GM11168 (cell line): ENCODE results near the gene ARHGAP11B.
"Not testable (repeated sequence)": the region's sequence is repeated elsewhere in the genome, so short reads cannot be mapped to it uniquely, and the experiment has no call there.

Experiments
- in situ Hi-C: fragments of 300-500 bp; cut with MboI; formaldehyde crosslinking; loops from one replicate; pipeline ENCODE4 v1.12.0; 2022; ENCODE audit warnings: low sequenced_read_pairs; ENCODE audit not compliant: unreplicated experiment

ARHGAP11B gene

GRCh38 chr15:30625436-30626193 lies at the start of gene ARHGAP11B:
Gene ARHGAP11B, plus strand, starts transcription at chr15:30626128.
- in situ Hi-C loops = loop anchor here (5.0 kb wide), 1 partner anchor 1992 kb away; the partner anchor contains the start of gene ARHGAP11A

GRCh38 chr15:30579394-30579970 lies 46.4 kb upstream of the ARHGAP11B start:
- in situ Hi-C loops = not testable (repeated sequence)

- in situ Hi-C loops = not testable (repeated sequence)
Measured at GRCh38 chr15:30580716-30581115, 45.2 kb upstream of the ARHGAP11B start.

GRCh38 chr15:30598953-30599352 lies 27.0 kb upstream of the ARHGAP11B start:
- in situ Hi-C loops = not testable (repeated sequence)

GRCh38 chr15:30603796-30604195 lies 22.1 kb upstream of the ARHGAP11B start, which contains the start of gene GOLGA8H:
Gene GOLGA8H, plus strand, starts transcription at chr15:30604028. Its CDS starts 98 bp downstream, at chr15:30604126.
- in situ Hi-C loops = not testable (repeated sequence)

GRCh38 chr15:30612271-30612670 lies 13.7 kb upstream of the ARHGAP11B start:
- in situ Hi-C loops = not testable (repeated sequence)

GRCh38 chr15:30621342-30621741 lies 4.6 kb upstream of the ARHGAP11B start:
- in situ Hi-C loops = not testable (repeated sequence)

- in situ Hi-C loops = loop anchor here (5.0 kb wide), 1 partner anchor 1991 kb away; the partner anchor contains the start of gene ARHGAP11A
Measured at GRCh38 chr15:30626194-30626565, 252 bp downstream of the ARHGAP11B start.

- in situ Hi-C loops = loop anchor here (5.0 kb wide), 1 partner anchor 1991 kb away; the partner anchor contains the start of gene ARHGAP11A
Measured at GRCh38 chr15:30626632-30627031, 704 bp downstream of the ARHGAP11B start.

GRCh38 chr15:30650012-30650929 lies 24.3 kb downstream of the ARHGAP11B start:
- in situ Hi-C loops = loop anchor here (10.0 kb wide), 1 partner anchor 525 kb away; no protein-coding TSS in a partner anchor

- in situ Hi-C loops = loop anchor here (5.0 kb wide), 1 partner anchor 96 kb away; no protein-coding TSS in a partner anchor
Measured at GRCh38 chr15:30661154-30661553, 35.2 kb downstream of the ARHGAP11B start.

GRCh38 chr15:30669621-30670020 lies 43.7 kb downstream of the ARHGAP11B start:
- in situ Hi-C loops = not testable (repeated sequence)

GRCh38 chr15:30670056-30670455 lies 44.1 kb downstream of the ARHGAP11B start:
- in situ Hi-C loops = no loop called here

GRCh38 chr15:30671309-30671708 lies 45.4 kb downstream of the ARHGAP11B start:
- in situ Hi-C loops = no loop called here

- in situ Hi-C loops = no loop called here
Measured at GRCh38 chr15:30675126-30675525, 49.2 kb downstream of the ARHGAP11B start.

GRCh38 chr15:30675891-30676290 lies 50.0 kb downstream of the ARHGAP11B start:
- in situ Hi-C loops = not testable (repeated sequence)

GRCh38 chr15:30680997-30681396 lies 55.1 kb downstream of the ARHGAP11B start:
- in situ Hi-C loops = not testable (repeated sequence)

- in situ Hi-C loops = loop anchor here (5.0 kb wide), 1 partner anchor 1032 kb away; no protein-coding TSS in a partner anchor
Measured at GRCh38 chr15:30685709-30686285, 59.9 kb downstream of the ARHGAP11B start.

GRCh38 chr15:30686651-30687050 lies 60.7 kb downstream of the ARHGAP11B start:
- in situ Hi-C loops = loop anchor here (5.0 kb wide), 1 partner anchor 1031 kb away; no protein-coding TSS in a partner anchor
